Measurements from ENCODE around the gene DNASE1L1. TPM values are rescaled to one million over a fixed set of nuclear protein-coding genes. Genes with fewer than 3 reads are reported as not detected.

DNASE1L1 gene
- total RNA-seq, 1 donor from 2014 or later = 15.8 TPM

- DNase-seq = no peak
- no peaks in the 10 kb centered on the region for H3K36me3 Mint-ChIP-seq (ENCODE audit: unreplicated experiment)
- H3K27ac Mint-ChIP-seq (ENCODE audit: unreplicated experiment) = peak overlapping the region; percentile 76
- H3K4me3 Mint-ChIP-seq (ENCODE audit: unreplicated experiment) = peak overlapping the region; percentile 93
- H3K9me3 Mint-ChIP-seq (ENCODE audit: unreplicated experiment) = peaks cover 1% of the 10 kb centered on the region
- H3K4me1 Mint-ChIP-seq (ENCODE audit: low read depth, unreplicated experiment) = no peaks in the 10 kb centered on the region
- TF ChIP-seq CTCF (IDR thresholded peaks at IDR 0.05; ENCODE audit: partially characterized antibody, unreplicated experiment) = no peak
- peaks cover 2% of the 10 kb centered on the region for H3K27me3 Mint-ChIP-seq (ENCODE audit: unreplicated experiment)
Observed at GRCh38 chrX:154380787-154381186, 28.3 kb downstream of the DNASE1L1 start.

DNA sequence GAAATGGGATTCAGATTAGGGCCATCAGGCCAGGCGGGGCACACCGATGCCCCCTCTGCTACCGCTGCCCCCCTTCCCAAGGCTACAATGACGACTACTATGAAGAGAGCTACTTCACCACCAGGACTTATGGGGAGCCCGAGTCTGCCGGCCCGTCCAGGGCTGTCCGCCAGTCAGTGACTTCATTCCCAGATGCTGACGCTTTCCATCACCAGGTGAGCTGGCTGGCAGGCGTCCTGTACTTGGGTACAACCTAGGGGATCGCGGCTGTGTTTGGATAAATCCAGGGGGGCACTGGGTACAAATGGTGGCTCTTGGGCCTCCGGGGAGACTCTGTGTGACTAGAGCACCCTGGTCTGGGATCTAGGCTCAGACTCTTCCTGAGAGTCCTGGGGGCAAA is 28.9 kb downstream of the DNASE1L1 start:
- no peak for DNase-seq
- Mint-ChIP-seq H3K4me3 (ENCODE audit: unreplicated experiment) (peak overlapping the region; percentile 93), H3K27ac (ENCODE audit: unreplicated experiment) (peak overlapping the region; percentile 75), H3K4me1 (ENCODE audit: low read depth, unreplicated experiment) (peaks cover under 1% of the 10 kb centered on the region), H3K27me3 (ENCODE audit: unreplicated experiment) (peaks cover 2% of the 10 kb centered on the region), H3K9me3 (ENCODE audit: unreplicated experiment) (peaks cover 1% of the 10 kb centered on the region), H3K36me3 (ENCODE audit: unreplicated experiment) (no peaks in the 10 kb centered on the region)
- no peak for TF ChIP-seq CTCF (IDR thresholded peaks at IDR 0.05; ENCODE audit: partially characterized antibody, unreplicated experiment)

GRCh38 chrX:154379569-154379951 is 29.5 kb downstream of the DNASE1L1 start:
- no peak for TF ChIP-seq CTCF (IDR thresholded peaks at IDR 0.05; ENCODE audit: partially characterized antibody, unreplicated experiment)
- H3K4me1 Mint-ChIP-seq (ENCODE audit: low read depth, unreplicated experiment) = peaks cover 1% of the 10 kb centered on the region
- H3K4me3 Mint-ChIP-seq (ENCODE audit: unreplicated experiment) = peak overlapping the region; percentile 93
- H3K9me3 Mint-ChIP-seq (ENCODE audit: unreplicated experiment) = peaks cover 1% of the 10 kb centered on the region
- H3K27me3 Mint-ChIP-seq (ENCODE audit: unreplicated experiment) = peaks cover 2% of the 10 kb centered on the region
- no peaks in the 10 kb centered on the region for H3K36me3 Mint-ChIP-seq (ENCODE audit: unreplicated experiment)
- H3K27ac Mint-ChIP-seq (ENCODE audit: unreplicated experiment) = peak overlapping the region; percentile 75
- no peak for DNase-seq

- Mint-ChIP-seq H3K9me3 (ENCODE audit: unreplicated experiment) (peaks cover 1% of the 10 kb centered on the region), H3K4me1 (ENCODE audit: low read depth, unreplicated experiment) (peaks cover 1% of the 10 kb centered on the region), H3K36me3 (ENCODE audit: unreplicated experiment) (no peaks in the 10 kb centered on the region), H3K27me3 (ENCODE audit: unreplicated experiment) (peaks cover 2% of the 10 kb centered on the region), H3K27ac (ENCODE audit: unreplicated experiment) (peak within 1 kb of the TSS; percentile 75), H3K4me3 (ENCODE audit: unreplicated experiment) (peak within 1 kb of the TSS; percentile 93)
- peak; percentile 94 for DNase-seq
- TF ChIP-seq CTCF (IDR thresholded peaks at IDR 0.05; ENCODE audit: partially characterized antibody, unreplicated experiment) = no peak
Observed at GRCh38 chrX:154378799-154379568, 30.1 kb downstream of the DNASE1L1 start, which contains the start of gene EMD. EMD (plus strand) TSS chrX:154379295; CDS start chrX:154379485, 190 bp downstream.
